Astrocyte (in vitro differentiated cells and primary cell): ENCODE results near the gene SPIN2B. TPM values are rescaled to one million over a fixed set of nuclear protein-coding genes. Genes with fewer than 3 reads are reported as not detected.
"Not testable (repeated sequence)": the region's sequence is repeated elsewhere in the genome, so short reads cannot be mapped to it uniquely, and the experiment has no call there.

Source experiments
- DNase-seq: peaks from one replicate; pipeline ENCODE4 v3.0.0-alpha.2; 2010; ENCODE audit warnings: low read depth
- FAIRE-seq: peaks from 2 replicates; lab custom pipeline; 2011; peaks lifted over from hg19 to GRCh38; lab: Jason Lieb, UNC
- H2AFZ ChIP-seq: 2 replicates; pipeline ENCODE4 v1.6.0; 2012; ENCODE audit warnings: low read depth, low read length, inconsistent platforms
- H3K27ac ChIP-seq: 2 replicates; pipeline ENCODE4 v1.5.1; 2011; ENCODE audit warnings: low read depth, low read length, inconsistent platforms
- H3K27me3 ChIP-seq: 2 replicates; pipeline ENCODE4 v1.6.0; 2011; ENCODE audit warnings: low read length, inconsistent platforms; ENCODE audit not compliant: insufficient read depth
- H3K36me3 ChIP-seq: 2 replicates; pipeline ENCODE4 v1.5.1; 2011; ENCODE audit warnings: low read length, inconsistent platforms; ENCODE audit not compliant: insufficient read depth
- H3K4me1 ChIP-seq: 2 replicates; pipeline ENCODE4 v1.5.1; 2011; ENCODE audit warnings: low read length, inconsistent platforms; ENCODE audit not compliant: insufficient read depth
- H3K4me2 ChIP-seq: 2 replicates; pipeline ENCODE4 v1.6.0; 2012; ENCODE audit warnings: low read length, inconsistent platforms
- H3K4me3 ChIP-seq: 2 replicates; pipeline ENCODE4 v1.5.1; 2011; ENCODE audit warnings: low read depth, mild to moderate bottlenecking, low read length, inconsistent platforms; ENCODE audit not compliant: insufficient read depth
- H3K79me2 ChIP-seq: 2 replicates; pipeline ENCODE4 v1.6.0; 2012; ENCODE audit warnings: mild to moderate bottlenecking, low read length, inconsistent platforms; ENCODE audit not compliant: insufficient read depth
- H3K9ac ChIP-seq: 2 replicates; pipeline ENCODE4 v1.6.0; 2012; ENCODE audit warnings: mild to moderate bottlenecking, low read length, inconsistent platforms
- H3K9me3 ChIP-seq: 2 replicates; pipeline ENCODE4 v1.5.1; 2012; ENCODE audit warnings: low read depth, mild to moderate bottlenecking, low read length, inconsistent platforms; ENCODE audit not compliant: insufficient read depth
- H4K20me1 ChIP-seq: 2 replicates; pipeline ENCODE4 v1.6.0; 2012; ENCODE audit warnings: low read length, inconsistent platforms; ENCODE audit not compliant: insufficient read depth
- H3K27ac Mint-ChIP-seq: one replicate; pipeline ENCODE4 v1.8.0; 2021; ENCODE audit warnings: mild to moderate bottlenecking, mixed read lengths; ENCODE audit not compliant: unreplicated experiment
- H3K27me3 Mint-ChIP-seq: one replicate; pipeline ENCODE4 v1.8.0; 2021; ENCODE audit warnings: low read depth, mixed read lengths; ENCODE audit not compliant: unreplicated experiment
- H3K36me3 Mint-ChIP-seq: one replicate; pipeline ENCODE4 v1.8.0; 2021; ENCODE audit warnings: low read depth, mixed read lengths; ENCODE audit not compliant: unreplicated experiment
- H3K4me1 Mint-ChIP-seq: one replicate; pipeline ENCODE4 v1.8.0; 2021; ENCODE audit warnings: low read depth, mixed read lengths; ENCODE audit not compliant: unreplicated experiment
- H3K4me3 Mint-ChIP-seq: one replicate; pipeline ENCODE4 v1.8.0; 2021; ENCODE audit warnings: mild to moderate bottlenecking, moderate library complexity, mixed read lengths; ENCODE audit not compliant: unreplicated experiment
- H3K9me3 Mint-ChIP-seq: one replicate; pipeline ENCODE4 v1.8.0; 2021; ENCODE audit warnings: mild to moderate bottlenecking, mixed read lengths; ENCODE audit not compliant: unreplicated experiment
- CTCF ChIP-seq: IDR thresholded peaks from 2 replicates; pipeline ENCODE4 v1.5.1; 2011; ENCODE audit warnings: low read depth, mild to moderate bottlenecking, inconsistent platforms, low read length, moderate library complexity; ENCODE audit not compliant: insufficient read depth
- EZH2 ChIP-seq: IDR thresholded peaks from 2 replicates; pipeline ENCODE4 v1.6.1; 2012; ENCODE audit warnings: mild to moderate bottlenecking, low read length, inconsistent platforms; ENCODE audit not compliant: insufficient read depth
- total RNA-seq: library from RNA; stranded (reverse); gene quantifications from 2 replicates; pipeline ENCODE4 v1.2.1, GENCODE V29; 2021

Gene SPIN2B
- total RNA-seq, 1 donor from 2014 or later: 13.0 TPM

- DNase-seq (no peak), FAIRE-seq (no peak)
- Histone ChIP-seq H3K27me3 (no peaks in the 10 kb centered on the region), H2AFZ (no peak overlapping the region), H4K20me1 (no peaks in the 10 kb centered on the region), H3K9me3 (no peaks in the 10 kb centered on the region), H3K4me2 (no peak overlapping the region), H3K9ac (no peak overlapping the region), H3K4me3 (no peak overlapping the region), H3K27ac (no peak overlapping the region), H3K79me2 (no peaks in the 10 kb centered on the region), H3K36me3 (no peaks in the 10 kb centered on the region), H3K4me1 (no peaks in the 10 kb centered on the region)
- TF ChIP-seq CTCF: no peak
- TF ChIP-seq EZH2: no peak
- H3K4me3 Mint-ChIP-seq: no peak overlapping the region
- no peaks in the 10 kb centered on the region for H3K27me3 Mint-ChIP-seq
- H3K4me1 Mint-ChIP-seq: no peaks in the 10 kb centered on the region
- no peaks in the 10 kb centered on the region for H3K36me3 Mint-ChIP-seq
- no peak overlapping the region for H3K27ac Mint-ChIP-seq
- no peaks in the 10 kb centered on the region for H3K9me3 Mint-ChIP-seq
Measured at GRCh38 chrX:57135287-57135686, 13.9 kb upstream of the SPIN2B start.

GRCh38 chrX:57134702-57135101 is 13.4 kb upstream of the SPIN2B start:
- H3K79me2 ChIP-seq: no peaks in the 10 kb centered on the region
- Mint-ChIP-seq H3K36me3 (no peaks in the 10 kb centered on the region), H3K27me3 (no peaks in the 10 kb centered on the region), H3K9me3 (no peaks in the 10 kb centered on the region), H3K27ac (no peak overlapping the region), H3K4me1 (no peaks in the 10 kb centered on the region), H3K4me3 (no peak overlapping the region)
- no peaks in the 10 kb centered on the region for H3K36me3 ChIP-seq
- H3K4me3 ChIP-seq: no peak overlapping the region
- no peaks in the 10 kb centered on the region for H3K9me3 ChIP-seq
- no peak overlapping the region for H3K9ac ChIP-seq
- no peak overlapping the region for H2AFZ ChIP-seq
- DNase-seq (no peak), FAIRE-seq (no peak)
- H3K4me1 ChIP-seq: no peaks in the 10 kb centered on the region
- H4K20me1 ChIP-seq: no peaks in the 10 kb centered on the region
- TF ChIP-seq CTCF (no peak), EZH2 (no peak)
- no peaks in the 10 kb centered on the region for H3K27me3 ChIP-seq
- H3K27ac ChIP-seq: no peak overlapping the region
- H3K4me2 ChIP-seq: no peak overlapping the region

GRCh38 chrX:57133706-57134105 is 12.4 kb upstream of the SPIN2B start:
- FAIRE-seq (no peak), DNase-seq (no peak)
- no peak overlapping the region for H3K27ac ChIP-seq
- H3K4me2 ChIP-seq: no peak overlapping the region
- H3K9ac ChIP-seq: no peak overlapping the region
- no peaks in the 10 kb centered on the region for H4K20me1 ChIP-seq
- H3K4me1 ChIP-seq: no peaks in the 10 kb centered on the region
- no peak overlapping the region for H2AFZ ChIP-seq
- no peaks in the 10 kb centered on the region for H3K36me3 ChIP-seq
- no peak overlapping the region for H3K27ac Mint-ChIP-seq
- no peaks in the 10 kb centered on the region for H3K27me3 ChIP-seq
- TF ChIP-seq CTCF (no peak), EZH2 (no peak)
- no peaks in the 10 kb centered on the region for H3K27me3 Mint-ChIP-seq
- no peaks in the 10 kb centered on the region for H3K9me3 ChIP-seq
- no peaks in the 10 kb centered on the region for H3K4me1 Mint-ChIP-seq
- no peaks in the 10 kb centered on the region for H3K9me3 Mint-ChIP-seq
- H3K4me3 Mint-ChIP-seq: no peak overlapping the region
- no peaks in the 10 kb centered on the region for H3K79me2 ChIP-seq
- H3K36me3 Mint-ChIP-seq: no peaks in the 10 kb centered on the region
- H3K4me3 ChIP-seq: no peak overlapping the region

- not testable (repeated sequence) for H3K27ac ChIP-seq, H4K20me1 ChIP-seq, H3K79me2 ChIP-seq, H3K27me3 Mint-ChIP-seq, H3K27me3 ChIP-seq, H3K4me3 ChIP-seq, H3K9ac ChIP-seq, H3K36me3 ChIP-seq, DNase-seq, H3K4me3 Mint-ChIP-seq, H3K27ac Mint-ChIP-seq, H3K9me3 ChIP-seq, H3K4me1 ChIP-seq, H3K4me1 Mint-ChIP-seq, H3K4me2 ChIP-seq, H3K36me3 Mint-ChIP-seq, H2AFZ ChIP-seq, H3K9me3 Mint-ChIP-seq
- peak; percentile 69 for FAIRE-seq
Measured at GRCh38 chrX:57133284-57133683, 11.9 kb upstream of the SPIN2B start.
